RWPE1 (cell line): ENCODE data around the gene DMD.

Experiments used
- CTCF ChIA-PET: fragments of 350-600 bp; sonication (Branson Sonifier 250); formaldehyde crosslinking; extraction: SDS; loops from one replicate; lab custom pipeline; 2021; lab: Yijun Ruan, JAX
- POLR2A ChIA-PET: fragments of 400-600 bp; formaldehyde crosslinking; extraction: SDS; loops from one replicate; lab custom pipeline; 2020; ENCODE audit warnings: antibody characterized with exemption; ENCODE audit not compliant: low non-redundant PET; lab: Yijun Ruan, JAX
- DNase-seq: peaks from one replicate; pipeline ENCODE4 v3.0.0; 2012; ENCODE audit warnings: low spot score
- H3K27ac ChIP-seq: fragments of 450-650 bp; 2 replicates; pipeline ENCODE4 v1.5.1; 2017
- TF ChIP-seq, protein P1 (sequence below): fragments of 450-650 bp; conservative IDR thresholded peaks from 2 replicates; pipeline ENCODE4 v1.5.1; 2017; ENCODE audit warnings: low read depth, mild to moderate bottlenecking

DMD gene

GRCh38 chrX:31112226-31112999 is 2098.9 kb downstream of the DMD start:
- no peak overlapping the region for H3K27ac ChIP-seq
- TF ChIP-seq, protein P1, sequence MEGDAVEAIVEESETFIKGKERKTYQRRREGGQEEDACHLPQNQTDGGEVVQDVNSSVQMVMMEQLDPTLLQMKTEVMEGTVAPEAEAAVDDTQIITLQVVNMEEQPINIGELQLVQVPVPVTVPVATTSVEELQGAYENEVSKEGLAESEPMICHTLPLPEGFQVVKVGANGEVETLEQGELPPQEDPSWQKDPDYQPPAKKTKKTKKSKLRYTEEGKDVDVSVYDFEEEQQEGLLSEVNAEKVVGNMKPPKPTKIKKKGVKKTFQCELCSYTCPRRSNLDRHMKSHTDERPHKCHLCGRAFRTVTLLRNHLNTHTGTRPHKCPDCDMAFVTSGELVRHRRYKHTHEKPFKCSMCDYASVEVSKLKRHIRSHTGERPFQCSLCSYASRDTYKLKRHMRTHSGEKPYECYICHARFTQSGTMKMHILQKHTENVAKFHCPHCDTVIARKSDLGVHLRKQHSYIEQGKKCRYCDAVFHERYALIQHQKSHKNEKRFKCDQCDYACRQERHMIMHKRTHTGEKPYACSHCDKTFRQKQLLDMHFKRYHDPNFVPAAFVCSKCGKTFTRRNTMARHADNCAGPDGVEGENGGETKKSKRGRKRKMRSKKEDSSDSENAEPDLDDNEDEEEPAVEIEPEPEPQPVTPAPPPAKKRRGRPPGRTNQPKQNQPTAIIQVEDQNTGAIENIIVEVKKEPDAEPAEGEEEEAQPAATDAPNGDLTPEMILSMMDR, result no peak
- DNase-seq, result no peak
- ChIA-PET POLR2A (no interaction called here), CTCF (no interaction called here)

DNA sequence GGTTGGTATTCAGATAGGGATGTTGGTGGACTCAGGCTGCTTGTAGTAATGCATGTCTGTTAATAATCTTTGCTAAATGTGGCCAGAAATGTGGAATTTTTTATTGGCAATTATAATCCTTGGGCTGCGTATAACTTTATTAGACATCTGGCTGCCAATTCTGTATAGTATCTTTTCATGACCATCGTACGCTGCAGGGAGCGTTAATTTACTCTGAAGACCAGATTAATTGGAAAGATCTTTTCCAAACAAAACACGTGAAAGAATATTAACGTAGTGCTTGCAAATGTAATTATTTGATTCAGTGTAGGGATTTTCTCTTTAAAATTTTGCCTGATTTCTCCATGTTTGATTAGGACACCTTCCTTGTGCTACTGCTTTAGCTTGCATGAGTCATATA is 2100.7 kb downstream of the DMD start:
- TF ChIP-seq, protein P1, result no peak
- no peak for DNase-seq
- POLR2A ChIA-PET, result no interaction called here
- CTCF ChIA-PET, result no interaction called here
- H3K27ac ChIP-seq, result no peak overlapping the region

DNA sequence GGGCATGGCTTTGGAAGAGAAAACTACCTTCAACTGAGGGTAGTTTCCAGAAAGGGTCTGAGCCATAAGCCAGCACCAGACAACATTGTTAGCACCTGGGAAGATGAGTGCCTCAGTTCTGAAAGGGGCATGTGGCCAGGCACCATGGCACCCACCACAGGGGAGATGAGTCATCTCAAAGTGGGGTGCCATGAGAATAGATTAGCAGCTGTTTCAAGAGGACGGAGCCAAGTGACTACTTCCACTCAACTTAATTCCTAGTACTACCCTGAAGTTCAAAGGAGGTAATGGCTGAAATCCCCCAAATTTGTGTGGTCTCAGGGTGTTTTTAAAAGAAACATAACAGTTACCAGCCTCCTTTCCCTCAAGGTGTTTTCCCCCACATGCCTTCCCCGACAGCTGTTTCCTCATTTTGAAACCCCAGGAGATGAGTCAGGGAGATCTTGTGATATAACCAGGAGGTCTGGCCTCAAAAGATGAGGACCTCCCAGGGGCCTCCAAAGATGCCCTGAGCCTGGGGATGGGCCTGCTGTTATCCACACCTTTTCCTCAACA is 2111.7 kb downstream of the DMD start:
- no peak overlapping the region for H3K27ac ChIP-seq
- ChIA-PET POLR2A (no interaction called here), CTCF (no interaction called here)
- TF ChIP-seq, protein P1, result no peak
- DNase-seq, result no peak

DNA sequence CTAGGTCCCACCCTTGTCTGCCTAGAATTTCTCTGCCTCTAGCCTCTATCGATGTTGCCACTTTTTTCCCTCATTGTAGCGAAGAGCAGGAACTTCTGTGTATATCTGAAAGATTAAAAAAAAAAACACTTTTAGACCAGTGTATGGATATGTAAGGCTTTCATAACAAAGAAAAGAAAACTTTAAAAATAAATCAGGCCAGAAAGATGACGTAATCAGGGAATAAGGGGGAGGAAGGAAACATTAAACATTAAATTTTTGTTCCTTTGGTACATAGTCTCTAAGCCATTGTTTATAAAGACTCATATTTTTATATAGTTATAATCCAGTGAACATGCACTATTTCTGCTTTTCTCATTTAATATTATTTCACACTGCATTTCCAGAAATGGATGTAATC is 2113.3 kb downstream of the DMD start:
- no peak for DNase-seq

GRCh38 chrX:31093639-31093975 is 2117.7 kb downstream of the DMD start:
- CTCF ChIA-PET, result no interaction called here
- TF ChIP-seq, protein P1, result no peak
- DNase-seq, result no peak
- H3K27ac ChIP-seq, result no peak overlapping the region
- POLR2A ChIA-PET, result no interaction called here

More for the DNA sequence above, 2113.3 kb downstream of the DMD start:
- TF ChIP-seq, protein P1, result no peak
- ChIA-PET POLR2A (no interaction called here), CTCF (no interaction called here)
- no peak overlapping the region for H3K27ac ChIP-seq

- ChIA-PET POLR2A (no interaction called here), CTCF (no interaction called here)
- no peak overlapping the region for H3K27ac ChIP-seq
- TF ChIP-seq, protein P1, result no peak
- DNase-seq, result no peak
Observed at GRCh38 chrX:31092970-31093638, 2118.2 kb downstream of the DMD start.
